Thoracic aorta (tissue), 2 donors: ENCODE data around the gene UNC13B. TPM values are rescaled to one million over a fixed set of nuclear protein-coding genes. Genes with fewer than 3 reads are reported as not detected.

Experiments
- ATAC-seq: fragments of 150-250 bp; one replicate; pipeline ENCODE4 v1.8.0; 2017; ENCODE audit warnings: low read depth; ENCODE audit not compliant: insufficient number of reproducible peaks, low FRiP score
- DNase-seq: peaks from one replicate; pipeline ENCODE4 v3.0.0-alpha.2; 2020; ENCODE audit warnings: low spot score
- H3K27ac ChIP-seq, 2 donors: fragments of 200-600 bp; sonication (generic); 1 replicate in 1 of 2; 2 replicates in 1 of 2; pipeline ENCODE4 v1.5.1; 2016; ENCODE audit warnings: mild to moderate bottlenecking in 2 of 2, moderate library complexity in 2 of 2
- H3K27me3 ChIP-seq: fragments of 200-600 bp; sonication (generic); replicated peaks from 2 replicates; pipeline ENCODE4 v1.6.0; 2016; ENCODE audit warnings: mild to moderate bottlenecking; ENCODE audit not compliant: insufficient read depth
- H3K36me3 ChIP-seq: fragments of 200-600 bp; sonication (generic); one replicate; pipeline ENCODE4 v1.5.1; 2016
- H3K4me1 ChIP-seq, 2 donors: fragments of 200-600 bp; sonication (generic); 1 replicate in 1 of 2; 2 replicates in 1 of 2; pipeline versions ENCODE4 v1.5.1 to v1.6.0; 2016; ENCODE audit warnings: low read depth in 2 of 2, mild to moderate bottlenecking in 1 of 2; ENCODE audit not compliant: control insufficient read depth in 1 of 2
- H3K4me3 ChIP-seq: fragments of 200-600 bp; sonication (generic); 2 replicates; pipeline ENCODE4 v1.5.1; 2016; ENCODE audit warnings: mild to moderate bottlenecking
- H3K9me3 ChIP-seq: fragments of 200-600 bp; sonication (generic); 2 replicates; pipeline ENCODE4 v1.5.1; 2016
- total RNA-seq, 2 donors: library from RNA; depleted of rRNA; stranded (reverse); fragments of >200 nt; gene quantifications; one replicate each; pipeline versions ENCODE4 v1.1.0 to v1.2.3, GENCODE V29; 2016
- TF ChIP-seq, protein P1 (sequence below): fragments of 200-600 bp; sonication (generic); IDR thresholded peaks from one replicate; pipeline ENCODE4 v1.5.1; 2019; ENCODE audit warnings: antibody characterized with exemption

The UNC13B gene
- total RNA-seq, 2 donors from 2014 or later = 38.1 to 47.4 TPM

DNA sequence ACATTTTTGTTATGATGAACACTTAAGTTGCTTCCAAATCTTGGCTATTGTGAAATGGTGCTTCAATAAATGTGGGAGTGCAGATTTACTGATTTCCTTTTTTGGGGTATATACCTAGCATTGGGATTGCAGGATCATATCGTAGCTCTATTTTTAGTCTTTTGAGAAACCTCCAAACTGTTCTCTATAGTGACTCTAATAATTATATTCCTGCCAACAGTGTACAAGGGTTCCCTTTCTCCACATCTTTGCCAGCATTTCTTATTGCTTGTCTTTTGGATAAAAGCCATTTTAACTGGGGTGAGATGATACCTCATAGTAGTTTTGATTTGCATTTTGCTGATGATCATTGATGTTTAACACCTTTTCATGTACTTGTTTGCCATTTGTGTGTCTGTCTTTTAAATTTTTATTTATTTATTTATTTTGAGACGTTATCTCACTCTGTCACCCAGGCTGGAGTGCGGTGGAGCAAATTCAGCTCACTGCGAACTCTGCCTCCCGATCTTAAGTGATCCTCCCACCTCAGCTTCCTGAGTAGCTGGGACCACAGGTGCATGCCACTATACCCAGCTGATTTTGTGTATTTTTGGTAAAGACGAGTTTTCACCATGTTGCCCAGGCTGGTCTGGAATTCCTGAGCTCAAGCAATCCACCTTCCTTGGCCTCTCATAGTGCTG, 59.0 kb downstream of the UNC13B start:
- Histone ChIP-seq H3K4me3 (no peak overlapping the region), H3K27ac (no peak overlapping the region), H3K27me3 (no peaks in the 10 kb centered on the region), H3K4me1 (no peaks in the 10 kb centered on the region), H3K36me3 (no peaks in the 10 kb centered on the region), H3K9me3 (peaks cover 5% of the 10 kb centered on the region)
- DNase-seq = no peak
- TF ChIP-seq, protein P1, sequence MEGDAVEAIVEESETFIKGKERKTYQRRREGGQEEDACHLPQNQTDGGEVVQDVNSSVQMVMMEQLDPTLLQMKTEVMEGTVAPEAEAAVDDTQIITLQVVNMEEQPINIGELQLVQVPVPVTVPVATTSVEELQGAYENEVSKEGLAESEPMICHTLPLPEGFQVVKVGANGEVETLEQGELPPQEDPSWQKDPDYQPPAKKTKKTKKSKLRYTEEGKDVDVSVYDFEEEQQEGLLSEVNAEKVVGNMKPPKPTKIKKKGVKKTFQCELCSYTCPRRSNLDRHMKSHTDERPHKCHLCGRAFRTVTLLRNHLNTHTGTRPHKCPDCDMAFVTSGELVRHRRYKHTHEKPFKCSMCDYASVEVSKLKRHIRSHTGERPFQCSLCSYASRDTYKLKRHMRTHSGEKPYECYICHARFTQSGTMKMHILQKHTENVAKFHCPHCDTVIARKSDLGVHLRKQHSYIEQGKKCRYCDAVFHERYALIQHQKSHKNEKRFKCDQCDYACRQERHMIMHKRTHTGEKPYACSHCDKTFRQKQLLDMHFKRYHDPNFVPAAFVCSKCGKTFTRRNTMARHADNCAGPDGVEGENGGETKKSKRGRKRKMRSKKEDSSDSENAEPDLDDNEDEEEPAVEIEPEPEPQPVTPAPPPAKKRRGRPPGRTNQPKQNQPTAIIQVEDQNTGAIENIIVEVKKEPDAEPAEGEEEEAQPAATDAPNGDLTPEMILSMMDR = no peak
- ATAC-seq = no peak

DNA sequence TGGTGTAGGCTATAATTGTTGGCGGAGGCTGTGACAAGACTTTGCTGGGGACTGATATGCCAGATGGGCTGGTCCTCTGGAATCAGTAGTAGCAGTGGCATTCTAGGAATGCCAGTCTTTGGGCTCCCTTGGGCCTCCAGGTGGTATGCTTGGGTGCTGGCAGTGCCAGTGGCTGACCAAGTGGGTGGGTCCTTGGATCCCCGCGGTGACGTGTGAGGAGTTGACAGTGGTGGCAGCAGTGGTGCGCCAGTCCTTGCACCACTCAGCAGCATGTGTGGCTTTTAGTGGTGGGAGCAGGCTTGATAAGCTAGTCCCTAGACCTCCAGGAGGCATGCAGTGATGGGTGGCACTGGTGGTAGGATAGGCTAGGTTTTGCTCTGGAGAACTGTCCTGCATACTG, 63.9 kb downstream of the UNC13B start:
- H3K27ac ChIP-seq = no peak overlapping the region
- H3K27me3 ChIP-seq = no peaks in the 10 kb centered on the region
- DNase-seq (no peak), ATAC-seq (no peak)
- H3K36me3 ChIP-seq = no peaks in the 10 kb centered on the region
- H3K9me3 ChIP-seq = peaks cover 5% of the 10 kb centered on the region
- no peak overlapping the region for H3K4me3 ChIP-seq
- TF ChIP-seq, protein P1 = no peak
- H3K4me1 ChIP-seq = no peaks in the 10 kb centered on the region

DNA sequence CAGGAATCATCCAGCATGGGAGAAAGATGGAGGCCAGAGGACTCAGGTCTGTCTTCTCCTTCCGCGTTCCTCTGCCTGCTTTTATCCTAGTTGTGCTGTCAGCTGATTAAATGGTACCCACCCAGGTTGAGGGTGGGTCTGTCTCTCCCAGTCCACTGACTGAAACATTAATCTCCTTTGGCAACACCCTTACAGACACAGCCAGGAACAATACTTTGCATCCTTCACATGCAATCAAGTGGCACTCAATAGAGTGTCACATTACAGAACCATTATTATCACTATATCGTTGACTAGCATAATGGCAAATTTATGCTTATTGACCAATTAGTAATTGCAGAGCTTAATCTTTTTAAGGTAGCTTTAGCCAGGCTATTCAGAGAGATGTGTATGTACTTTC, 64.8 kb downstream of the UNC13B start:
- Histone ChIP-seq H3K4me1 (no peaks in the 10 kb centered on the region), H3K36me3 (no peaks in the 10 kb centered on the region), H3K27me3 (no peaks in the 10 kb centered on the region), H3K4me3 (no peak overlapping the region), H3K9me3 (peaks cover 5% of the 10 kb centered on the region), H3K27ac (no peak overlapping the region)
- TF ChIP-seq, protein P1 = no peak
- no peak for ATAC-seq
- DNase-seq = no peak

GRCh38 chr9:35227284-35227683, 65.5 kb downstream of the UNC13B start:
- Histone ChIP-seq H3K4me3 (no peak overlapping the region), H3K9me3 (peaks cover 5% of the 10 kb centered on the region), H3K27ac (no peak overlapping the region), H3K36me3 (no peaks in the 10 kb centered on the region), H3K4me1 (no peaks in the 10 kb centered on the region), H3K27me3 (no peaks in the 10 kb centered on the region)
- ATAC-seq = no peak
- DNase-seq = no peak
- TF ChIP-seq, protein P1 = no peak

- Histone ChIP-seq H3K9me3 (no peaks in the 10 kb centered on the region), H3K4me1 (no peaks in the 10 kb centered on the region), H3K27me3 (no peaks in the 10 kb centered on the region), H3K4me3 (no peak overlapping the region), H3K27ac (no peak overlapping the region), H3K36me3 (no peaks in the 10 kb centered on the region)
- TF ChIP-seq, protein P1 = no peak
- no peak for ATAC-seq
- DNase-seq = no peak
These were observed 67.4 kb downstream of the UNC13B start for GRCh38 chr9:35229066-35229778.
